BLaER1 treated with 17β-estradiol and CSF1 and Interleukin-3, amounts not matched to agents 10 nM and 100 nM (cell line): ENCODE data around the gene NDUFC1.

ENCODE experiments used
- H3K27ac ChIP-seq, 11 experiments: shearing (Covaris generic); formaldehyde crosslinking; 2 replicates each; pipeline ENCODE4 v1.8.1; 2022
- H3K27me3 ChIP-seq, 11 experiments: shearing (Covaris generic); formaldehyde crosslinking; 2 replicates each; pipeline ENCODE4 v1.8.1; 2022
- H3K36me3 ChIP-seq, 11 experiments: shearing (Covaris generic); formaldehyde crosslinking; 2 replicates each; pipeline ENCODE4 v1.8.1; 2022
- H3K4me1 ChIP-seq, 10 experiments: shearing (Covaris generic); formaldehyde crosslinking; 2 replicates each; pipeline ENCODE4 v1.8.1; 2022
- H3K4me2 ChIP-seq, 11 experiments: shearing (Covaris generic); formaldehyde crosslinking; 2 replicates each; pipeline ENCODE4 v1.8.1; 2022
- H3K4me3 ChIP-seq, 10 experiments: shearing (Covaris generic); formaldehyde crosslinking; 2 replicates each; pipeline ENCODE4 v1.8.1; 2022
- H3K9ac ChIP-seq, 11 experiments: shearing (Covaris generic); formaldehyde crosslinking; 2 replicates each; pipeline ENCODE4 v1.8.1; 2022
- H3K9me3 ChIP-seq, 11 experiments: shearing (Covaris generic); formaldehyde crosslinking; replicated peaks in 1 of 11; 2 replicates each; pipeline ENCODE4 v1.8.1; 2022
- H4K20me1 ChIP-seq, 11 experiments: shearing (Covaris generic); formaldehyde crosslinking; 2 replicates each; pipeline ENCODE4 v1.8.1; 2022
- Cebpa-rat ChIP-seq, 11 experiments: shearing (Covaris generic); IDR thresholded peaks; 2 replicates each; pipeline ENCODE4 v1.8.1; 2022

NDUFC1 gene

DNA sequence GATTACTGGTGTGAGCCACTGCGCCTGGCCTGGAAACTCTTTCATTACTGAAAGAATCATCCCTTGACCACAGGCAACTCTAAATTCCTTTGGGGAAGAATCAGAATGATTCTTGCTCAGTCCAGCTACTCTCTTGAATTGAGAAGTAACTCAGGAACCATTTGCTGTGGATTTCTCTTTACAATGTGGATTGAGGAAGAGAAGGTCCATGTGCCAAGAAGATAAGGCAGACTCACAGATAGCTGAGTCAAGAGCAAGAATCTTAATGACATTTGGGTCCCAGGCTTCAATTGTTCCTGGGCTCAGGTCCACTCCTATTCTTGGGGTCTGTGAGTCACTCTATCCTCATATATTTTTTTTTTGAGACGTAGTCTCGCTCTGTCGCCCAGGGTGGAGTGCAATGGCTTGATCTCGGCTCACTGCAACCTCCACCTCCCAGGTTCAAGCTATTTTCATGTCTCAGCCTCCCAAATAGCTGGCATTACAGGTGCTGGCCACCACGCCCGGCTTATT, 16.0 kb downstream of the NDUFC1 start:
- no peak for TF ChIP-seq Cebpa-rat (IDR thresholded peaks at IDR 0.05)
- H4K20me1 ChIP-seq = no peaks in the 10 kb centered on the region

DNA sequence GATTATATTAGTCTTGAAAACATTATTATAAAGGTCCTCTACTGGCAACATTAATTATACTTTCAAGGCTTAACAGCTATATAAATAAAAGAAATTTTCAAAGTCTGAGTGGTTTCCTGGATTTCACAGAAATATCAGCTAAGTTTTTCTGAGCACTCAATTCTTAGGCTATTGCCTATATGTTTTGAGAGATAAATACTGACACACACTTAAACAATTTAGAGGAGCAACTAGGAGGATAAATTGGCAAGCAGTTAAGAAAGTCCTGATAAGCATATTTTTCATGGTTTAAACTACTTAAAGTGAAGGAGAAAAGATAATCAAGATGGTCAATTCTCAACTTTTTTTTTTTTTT, 19.6 kb downstream of the NDUFC1 start:
- Histone ChIP-seq H3K36me3 (peaks cover 7 to 33% (median 26%) of the 10 kb centered on the region in 11 experiments; a peak in 17 of 22 replicates), H4K20me1 (no peaks in the 10 kb centered on the region), H3K4me2 (no peak overlapping the region), H3K9ac (no peak overlapping the region), H3K4me1 (peaks cover 0 to 8% (median 0%) of the 10 kb centered on the region in 10 experiments; a peak in 4 of 20 replicates), H3K27ac (no peak overlapping the region), H3K27me3 (no peaks in the 10 kb centered on the region), H3K9me3 (peaks cover 23 to 42% (median 31%) of the 10 kb centered on the region in 11 experiments), H3K4me3 (no peak overlapping the region)
- no peak for TF ChIP-seq Cebpa-rat (IDR thresholded peaks at IDR 0.05)

More for the DNA sequence above, 16.0 kb downstream of the NDUFC1 start:
- no peaks in the 10 kb centered on the region for H3K27me3 ChIP-seq
- no peak overlapping the region for H3K27ac ChIP-seq
- no peak overlapping the region for H3K4me3 ChIP-seq
- H3K9ac ChIP-seq = no peak overlapping the region
- H3K36me3 ChIP-seq = peaks cover 40 to 68% (median 59%) of the 10 kb centered on the region in 11 experiments
- no peak overlapping the region for H3K4me2 ChIP-seq
- peaks cover 0 to 8% (median 0%) of the 10 kb centered on the region in 10 experiments; a peak in 4 of 20 replicates for H3K4me1 ChIP-seq
- H3K9me3 ChIP-seq = peaks cover 11 to 24% (median 15%) of the 10 kb centered on the region in 11 experiments

DNA sequence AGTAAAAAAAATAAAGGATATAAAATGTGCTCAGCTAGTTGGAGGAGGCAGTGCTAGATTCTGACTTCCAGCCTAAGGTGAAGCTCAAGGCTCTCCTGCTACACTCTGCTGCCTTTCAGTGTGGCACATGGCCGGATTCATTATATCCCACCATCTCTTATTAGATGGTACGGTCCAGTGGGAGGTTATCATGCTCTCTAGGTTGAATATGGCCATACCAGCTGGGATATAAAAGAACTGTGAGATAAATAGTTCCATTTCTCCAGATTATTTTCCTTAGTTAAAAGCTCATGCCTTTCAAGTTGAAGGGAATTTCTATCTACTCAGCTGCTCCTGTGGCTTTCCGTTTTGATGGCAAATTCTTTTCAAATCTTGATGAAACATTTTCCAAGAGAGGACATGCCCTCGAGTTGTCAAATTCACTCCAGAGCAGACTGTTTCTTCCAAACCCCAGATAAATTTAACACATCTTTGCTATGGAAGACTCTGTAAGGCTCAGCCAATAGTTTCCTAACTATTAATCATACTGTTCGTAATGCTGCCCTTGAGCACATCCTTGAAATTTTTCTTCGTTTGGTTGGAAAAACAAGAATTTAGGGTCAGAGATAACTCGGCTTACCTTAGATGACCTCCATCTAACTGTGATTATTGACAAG, 20.1 kb downstream of the NDUFC1 start:
- Histone ChIP-seq H3K9me3 (peaks cover 23 to 42% (median 31%) of the 10 kb centered on the region in 11 experiments), H3K27ac (no peak overlapping the region), H3K9ac (no peak overlapping the region), H3K4me1 (peaks cover 0 to 8% (median 0%) of the 10 kb centered on the region in 10 experiments; a peak in 4 of 20 replicates), H3K4me3 (no peak overlapping the region), H3K27me3 (no peaks in the 10 kb centered on the region), H3K36me3 (peaks cover 6 to 28% (median 21%) of the 10 kb centered on the region in 11 experiments; a peak in 17 of 22 replicates), H4K20me1 (no peaks in the 10 kb centered on the region), H3K4me2 (no peak overlapping the region)
- TF ChIP-seq Cebpa-rat (IDR thresholded peaks at IDR 0.05) = no peak

DNA sequence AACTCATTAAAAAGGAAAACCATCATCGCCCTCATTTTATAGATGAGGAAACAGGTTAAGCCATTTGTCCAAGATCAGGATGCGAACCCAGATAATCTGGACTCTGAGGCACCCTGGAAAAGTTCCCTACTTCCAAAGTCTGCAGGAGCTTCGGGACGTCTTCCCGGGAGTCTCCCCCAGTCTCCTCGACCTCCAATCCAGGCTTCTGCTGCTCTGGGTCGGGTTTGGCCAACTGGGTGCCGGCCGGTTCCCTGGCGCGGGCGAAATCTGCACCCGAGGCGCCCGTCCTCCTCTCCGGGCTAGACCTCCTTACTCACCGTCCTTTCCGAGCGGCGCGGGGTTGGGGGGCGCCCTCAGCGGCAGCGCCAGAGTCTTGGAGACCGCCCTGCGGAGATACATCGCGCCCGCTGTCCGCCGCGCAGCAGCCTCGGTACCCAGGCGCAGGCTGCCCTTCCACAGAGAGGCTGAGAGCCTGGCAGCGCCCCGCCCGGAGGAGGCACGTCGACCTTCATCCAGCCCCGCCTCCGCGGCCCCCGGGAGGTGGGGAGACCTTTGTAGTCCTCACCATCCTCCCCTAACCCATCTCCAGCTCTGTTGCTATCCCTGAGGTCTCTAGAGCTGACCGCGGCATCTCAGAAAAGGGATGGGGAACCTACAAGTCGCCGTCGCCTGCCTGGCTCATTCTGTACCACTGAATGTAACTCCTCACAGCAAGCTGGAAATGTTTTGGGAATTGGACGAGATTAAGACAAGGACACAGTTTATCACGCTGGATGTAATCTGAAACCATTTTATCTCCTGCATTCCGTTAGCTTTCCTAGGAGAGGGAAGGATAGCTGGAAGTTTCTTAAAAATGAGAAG, 22.3 kb downstream of the NDUFC1 start, which contains the start of gene MGARP:
Gene MGARP (minus strand): TSS at position 466 of the 861 bp plus-strand sequence. CDS start 67 bp downstream, at position 399.
- peaks cover 0 to 8% (median 0%) of the 10 kb centered on the region in 10 experiments; a peak in 4 of 20 replicates for H3K4me1 ChIP-seq
- no peak within 1 kb of the TSS for H3K27ac ChIP-seq
- H3K4me3 ChIP-seq = no peak within 1 kb of the TSS
- peaks cover 20 to 29% (median 24%) of the 10 kb centered on the region in 11 experiments for H3K9me3 ChIP-seq
- no peak within 1 kb of the TSS for H3K9ac ChIP-seq
- no peak within 1 kb of the TSS for H3K4me2 ChIP-seq
- H4K20me1 ChIP-seq = no peaks in the 10 kb centered on the region
- no peak for TF ChIP-seq Cebpa-rat (IDR thresholded peaks at IDR 0.05)
- H3K36me3 ChIP-seq = peaks cover 0 to 10% (median 6%) of the 10 kb centered on the region in 11 experiments; a peak in 12 of 22 replicates
- no peaks in the 10 kb centered on the region for H3K27me3 ChIP-seq

DNA sequence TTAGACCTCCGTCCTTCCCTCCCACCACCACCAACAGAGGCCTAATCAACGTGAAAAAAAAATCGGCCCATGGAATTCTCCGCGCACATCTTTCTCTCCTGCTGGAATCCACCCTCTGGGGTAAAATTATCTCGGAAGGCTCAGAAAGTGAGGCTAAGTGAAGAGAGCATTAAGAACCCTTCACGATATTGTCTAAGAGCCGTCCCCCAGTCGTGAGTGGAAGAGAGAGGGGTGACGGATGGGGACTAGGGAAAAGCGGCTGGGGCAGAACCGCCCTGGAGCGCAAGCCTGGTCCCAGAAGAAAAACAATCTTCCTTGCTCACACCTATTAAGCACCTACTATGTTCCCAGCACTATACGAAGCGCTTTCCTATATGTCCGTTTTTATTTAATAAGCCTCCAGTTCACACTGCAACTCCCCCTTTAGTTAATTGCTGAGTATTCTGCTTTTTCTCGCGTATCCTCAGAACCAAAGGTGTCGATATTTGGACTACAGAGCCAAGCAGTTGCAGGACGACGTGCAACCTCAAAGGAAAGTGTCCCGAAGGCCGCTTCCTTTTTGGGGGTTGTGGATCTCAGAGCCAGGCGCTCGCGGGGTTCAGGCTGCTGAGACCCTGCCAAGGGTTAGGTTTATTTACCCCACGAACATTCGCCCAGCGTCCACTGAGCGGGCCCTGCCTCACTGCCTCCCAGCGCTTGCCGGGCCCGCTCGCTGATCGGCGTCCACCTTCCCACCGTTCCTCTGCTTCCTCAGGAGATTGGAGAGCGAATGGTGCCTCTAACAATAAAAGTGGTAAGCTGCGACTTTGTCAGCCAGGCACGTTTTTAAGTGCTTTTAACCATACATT, 23.1 kb downstream of the NDUFC1 start:
- no peaks in the 10 kb centered on the region for H3K27me3 ChIP-seq
- no peak overlapping the region for H3K4me3 ChIP-seq
- H3K9ac ChIP-seq = no peak overlapping the region

DNA sequence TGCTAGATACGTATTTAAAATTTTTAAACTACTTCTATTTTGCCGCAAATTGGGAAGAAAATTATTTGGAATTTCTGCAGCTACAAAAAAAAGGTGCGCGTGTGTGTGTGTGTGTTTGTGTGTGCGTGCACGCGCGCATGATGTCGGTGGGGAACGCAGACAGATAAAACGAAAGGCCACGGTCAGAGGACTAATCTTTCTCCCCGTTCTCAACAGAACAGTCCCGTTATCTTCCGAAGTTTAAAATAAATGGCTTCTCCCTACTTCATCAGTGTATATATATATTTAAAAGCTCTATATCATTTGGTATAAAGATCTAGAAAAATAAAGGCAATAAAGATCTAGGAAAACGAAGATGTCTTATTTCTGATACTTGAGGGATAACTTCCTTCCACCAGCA, 23.8 kb downstream of the NDUFC1 start:
- Histone ChIP-seq H3K4me3 (no peak overlapping the region), H3K27me3 (no peaks in the 10 kb centered on the region), H3K27ac (no peak overlapping the region), H3K4me1 (peaks cover 0 to 4% (median 0%) of the 10 kb centered on the region in 10 experiments; a peak in 4 of 20 replicates), H3K9me3 (peaks cover 10 to 19% (median 16%) of the 10 kb centered on the region in 11 experiments), H3K4me2 (no peak overlapping the region), H3K9ac (no peak overlapping the region), H3K36me3 (no peaks in the 10 kb centered on the region; a peak in 1 of 22 replicates), H4K20me1 (no peaks in the 10 kb centered on the region)
- no peak for TF ChIP-seq Cebpa-rat (IDR thresholded peaks at IDR 0.05)

More for the DNA sequence above, 23.1 kb downstream of the NDUFC1 start:
- no peaks in the 10 kb centered on the region for H4K20me1 ChIP-seq
- no peak overlapping the region for H3K27ac ChIP-seq
- H3K4me2 ChIP-seq = no peak overlapping the region
- peaks cover 12 to 21% (median 16%) of the 10 kb centered on the region in 11 experiments for H3K9me3 ChIP-seq
- TF ChIP-seq Cebpa-rat (IDR thresholded peaks at IDR 0.05) = no peak
- H3K4me1 ChIP-seq = peaks cover 0 to 8% (median 0%) of the 10 kb centered on the region in 10 experiments; a peak in 4 of 20 replicates
- H3K36me3 ChIP-seq = peaks cover 0 to 1% (median 0%) of the 10 kb centered on the region in 11 experiments; a peak in 3 of 22 replicates

DNA sequence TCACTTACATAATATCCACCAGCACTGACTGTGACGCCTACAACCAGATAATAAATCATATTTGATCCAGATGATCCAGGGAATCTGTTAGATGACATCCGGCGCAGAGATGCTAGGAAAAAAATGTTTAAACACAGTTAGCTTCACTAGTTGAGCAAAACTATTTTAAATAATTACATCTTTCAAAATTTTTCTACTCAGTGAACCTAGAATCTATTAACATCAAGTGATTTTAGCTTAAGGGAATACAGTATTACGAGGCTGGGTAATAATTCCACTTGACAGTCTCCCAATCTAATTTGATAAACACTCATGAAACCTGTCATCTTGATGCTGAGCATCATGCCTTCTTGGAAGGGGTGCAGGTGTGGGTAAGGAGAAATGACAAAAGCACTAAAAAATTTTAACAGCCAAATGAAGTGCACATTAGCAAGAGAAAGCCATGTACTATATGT, 27.0 kb downstream of the NDUFC1 start:
- no peaks in the 10 kb centered on the region; a peak in 1 of 22 replicates for H3K36me3 ChIP-seq
- H3K4me1 ChIP-seq = no peaks in the 10 kb centered on the region
- H4K20me1 ChIP-seq = no peaks in the 10 kb centered on the region
- TF ChIP-seq Cebpa-rat (IDR thresholded peaks at IDR 0.05) = no peak
- H3K27ac ChIP-seq = no peak overlapping the region
- H3K9ac ChIP-seq = no peak overlapping the region
- no peaks in the 10 kb centered on the region for H3K27me3 ChIP-seq
- no peak overlapping the region for H3K4me3 ChIP-seq
- H3K4me2 ChIP-seq = no peak overlapping the region
- peaks cover 10 to 19% (median 14%) of the 10 kb centered on the region in 11 experiments for H3K9me3 ChIP-seq

DNA sequence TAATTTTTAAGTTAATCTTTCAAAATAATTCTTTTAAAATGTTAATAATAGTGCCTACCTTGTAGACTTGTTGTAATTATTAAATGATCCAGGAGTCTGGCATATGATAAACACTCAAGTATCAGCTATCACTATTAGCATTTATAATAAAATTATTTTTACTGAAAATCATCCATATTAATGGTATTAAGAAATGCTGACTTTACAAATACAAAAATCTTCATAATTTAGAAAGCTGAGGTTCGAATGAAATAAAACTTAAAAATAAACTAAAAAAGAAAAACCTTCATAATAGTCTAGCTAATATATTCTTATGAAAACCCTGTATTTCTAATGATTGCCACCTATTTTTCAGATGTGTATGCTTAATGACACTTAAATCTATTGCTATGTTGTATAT, 27.5 kb downstream of the NDUFC1 start:
- H3K4me1 ChIP-seq = no peaks in the 10 kb centered on the region
- TF ChIP-seq Cebpa-rat (IDR thresholded peaks at IDR 0.05) = no peak
- H4K20me1 ChIP-seq = no peaks in the 10 kb centered on the region
- no peaks in the 10 kb centered on the region for H3K27me3 ChIP-seq
- H3K27ac ChIP-seq = no peak overlapping the region
- H3K9me3 ChIP-seq = peaks cover 5 to 14% (median 10%) of the 10 kb centered on the region in 11 experiments; a peak in 21 of 22 replicates
- H3K36me3 ChIP-seq = no peaks in the 10 kb centered on the region; a peak in 1 of 22 replicates
- H3K4me2 ChIP-seq = no peak overlapping the region
- no peak overlapping the region for H3K4me3 ChIP-seq
- H3K9ac ChIP-seq = no peak overlapping the region
